SHP77 (cell line): Measurements from ENCODE around the gene PRKAR1A.
"Not testable (repeated sequence)": the region's sequence is repeated elsewhere in the genome, so short reads cannot be mapped to it uniquely, and the experiment has no call there.

Experiments
- DNase-seq, 2 experiments: peaks; one replicate each; lab custom pipeline; 2025; lab: John Stamatoyannopoulos, UW

The PRKAR1A gene

DNA sequence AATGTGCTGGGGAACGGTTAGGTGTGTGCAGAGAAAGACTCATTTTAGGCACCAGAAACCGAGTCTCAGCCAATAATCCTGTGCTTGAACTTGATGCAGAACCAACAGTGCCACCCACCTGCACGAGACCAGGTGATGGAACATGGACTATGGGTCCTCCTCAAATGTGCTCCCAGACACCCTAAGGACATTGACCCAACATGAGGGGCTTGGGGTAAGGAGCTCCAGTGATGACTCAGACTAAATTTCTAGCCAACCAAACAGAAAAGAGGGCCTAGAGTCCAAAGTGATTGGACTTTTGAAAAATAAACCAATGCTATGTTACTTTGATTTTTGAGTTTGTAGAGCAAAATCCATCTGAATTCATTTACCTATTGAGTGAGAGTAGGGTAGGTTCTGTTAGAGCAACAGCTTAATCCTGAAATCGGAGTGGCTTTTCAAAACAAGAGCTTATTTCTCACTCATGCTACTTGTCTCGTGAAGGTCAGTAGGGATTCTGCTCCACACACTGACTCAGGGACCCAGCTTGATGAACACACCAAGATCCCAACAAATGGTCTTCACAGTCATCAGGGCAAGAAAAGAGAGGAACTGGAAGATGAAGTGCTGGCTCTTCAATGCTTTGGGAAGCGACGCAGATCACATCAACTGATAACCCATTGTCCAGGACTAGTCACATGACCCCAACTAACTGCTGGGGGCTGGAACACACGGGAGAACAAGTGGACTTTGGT, 67.1 kb downstream of the PRKAR1A start:
- no peak for DNase-seq

DNA sequence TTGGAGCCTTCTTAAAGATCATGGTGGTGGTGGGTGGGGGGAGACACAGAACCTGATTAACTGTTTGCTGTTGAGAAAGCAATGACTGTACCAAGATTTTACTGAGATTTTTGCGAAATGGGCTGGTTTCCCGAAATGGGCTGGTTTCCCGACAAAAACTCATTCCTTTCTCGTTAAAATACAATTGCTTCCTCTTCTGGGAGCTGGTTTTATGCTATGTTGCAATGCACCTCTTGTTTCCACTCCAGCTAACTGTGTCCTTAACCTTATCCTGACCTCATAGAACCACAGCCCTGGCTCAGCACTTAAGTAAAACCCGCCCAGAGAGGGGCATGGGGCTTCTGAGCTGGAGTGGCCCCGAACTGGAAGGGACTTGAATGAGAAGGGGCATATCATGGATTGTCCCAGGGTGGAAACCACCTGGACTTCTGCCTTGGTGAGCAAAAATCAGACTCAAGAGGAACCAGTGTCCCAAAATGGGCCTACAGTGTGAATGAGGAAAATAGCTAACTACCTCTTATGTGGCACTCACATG, 68.1 kb downstream of the PRKAR1A start:
- DNase-seq = no peak

DNA sequence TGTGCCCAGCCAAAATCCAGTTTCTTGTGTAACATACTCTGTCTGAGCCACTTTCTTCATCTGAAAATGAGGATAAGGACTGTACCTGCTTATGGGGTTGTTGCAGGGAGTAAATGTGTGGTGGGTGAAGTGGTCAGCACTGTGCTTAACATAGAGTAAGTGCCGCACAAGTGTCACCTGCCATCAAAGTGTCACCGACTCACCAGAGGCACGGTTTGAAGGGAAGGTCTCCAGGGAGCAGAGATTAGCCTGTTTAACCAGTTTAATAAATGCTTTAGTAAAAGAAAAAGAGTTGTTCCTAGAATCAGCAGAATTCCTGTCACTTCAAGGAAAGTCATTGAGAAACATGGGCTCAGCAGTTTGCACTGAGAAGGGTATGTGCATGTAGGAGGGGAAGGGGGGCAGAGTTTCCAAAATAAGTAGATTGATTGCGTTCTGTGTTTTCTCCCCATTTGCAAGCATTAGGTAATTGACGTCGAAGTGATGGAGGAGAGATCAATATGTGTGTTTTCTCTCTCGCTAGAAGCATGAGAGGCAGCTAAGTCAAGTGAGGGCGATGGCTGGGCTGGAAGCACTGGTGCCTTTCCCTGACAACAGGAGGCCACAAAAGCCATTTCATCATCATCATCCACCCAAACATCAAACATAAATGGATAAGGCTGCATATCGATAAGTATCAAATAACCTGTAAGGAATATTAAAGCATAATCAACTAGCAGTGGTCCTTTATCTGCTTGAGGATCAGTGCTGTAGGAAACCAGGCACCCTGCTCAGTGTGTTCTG, 69.8 kb downstream of the PRKAR1A start:
- no peak for DNase-seq

DNA sequence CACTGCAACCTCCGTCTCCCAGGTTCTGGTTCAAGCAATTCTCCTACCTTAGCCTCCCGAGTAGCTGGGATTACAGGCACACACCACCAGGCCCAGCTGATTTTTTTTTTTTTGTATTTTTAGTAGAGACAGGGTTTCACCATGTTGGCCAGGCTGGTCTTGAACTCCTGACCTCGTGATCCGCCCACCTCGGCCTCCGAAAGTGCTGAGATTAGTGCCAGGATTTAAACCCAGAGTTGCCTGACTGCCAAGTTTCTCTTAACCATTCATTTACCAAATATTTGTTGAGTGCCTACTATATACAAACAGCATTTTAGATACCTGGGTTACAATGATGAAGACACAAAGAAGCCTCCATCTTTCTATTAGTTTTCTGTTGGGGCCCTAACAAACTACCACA, 70.6 kb downstream of the PRKAR1A start:
- DNase-seq = not testable (repeated sequence)

DNA sequence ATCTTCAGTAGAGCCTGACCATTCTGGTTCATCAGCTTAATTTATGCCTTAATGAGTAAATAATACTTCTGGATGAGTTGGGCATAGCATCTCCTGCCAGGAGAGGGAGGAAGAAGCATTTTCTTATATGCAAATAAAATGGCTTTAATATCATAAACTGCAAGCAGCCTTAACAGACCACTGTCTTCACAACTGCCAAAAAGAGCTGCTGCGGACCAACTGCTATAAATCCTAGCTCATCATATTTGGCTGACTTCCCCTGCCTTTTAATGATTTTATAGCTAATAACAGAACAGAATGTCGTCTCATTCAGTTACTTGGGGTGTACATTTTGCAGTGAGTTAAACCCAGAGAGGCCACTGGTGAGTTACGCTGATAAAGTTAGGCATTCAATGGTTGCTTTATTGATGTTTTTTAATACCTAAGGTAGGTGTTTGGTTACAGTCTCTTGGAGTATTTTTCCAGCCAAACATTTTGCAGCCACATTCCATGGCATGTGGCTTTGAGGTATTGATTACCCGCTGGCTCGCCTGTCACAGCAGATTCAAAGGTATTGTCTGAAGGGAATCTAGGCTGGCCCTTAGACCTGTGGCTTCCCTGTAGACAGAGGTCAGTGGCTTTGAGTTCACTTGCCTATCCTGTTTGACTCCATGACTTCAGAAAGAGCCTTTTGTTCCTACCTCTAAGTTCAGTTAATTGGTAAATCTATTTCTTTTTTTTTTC, 72.5 kb downstream of the PRKAR1A start:
- DNase-seq = no peak

DNA sequence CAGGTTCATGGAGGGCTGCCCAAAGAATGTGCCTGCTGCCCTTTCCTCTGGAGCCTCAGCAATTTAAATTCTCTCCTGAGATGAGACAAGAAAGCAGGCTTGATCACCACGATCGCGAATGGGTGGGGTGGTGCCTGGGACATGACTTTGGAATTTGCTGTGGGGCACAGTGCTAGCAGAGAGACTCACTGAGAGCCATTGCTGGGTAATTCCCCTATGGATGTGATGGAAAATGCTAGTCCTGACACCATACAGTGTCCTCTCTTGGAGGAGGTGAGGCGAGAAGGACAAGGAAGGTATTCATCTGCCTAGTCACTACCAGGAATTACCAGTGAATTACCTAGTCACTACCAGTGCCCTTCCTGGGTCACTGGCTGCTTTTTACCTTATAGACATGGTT, 73.4 kb downstream of the PRKAR1A start:
- no peak for DNase-seq

DNA sequence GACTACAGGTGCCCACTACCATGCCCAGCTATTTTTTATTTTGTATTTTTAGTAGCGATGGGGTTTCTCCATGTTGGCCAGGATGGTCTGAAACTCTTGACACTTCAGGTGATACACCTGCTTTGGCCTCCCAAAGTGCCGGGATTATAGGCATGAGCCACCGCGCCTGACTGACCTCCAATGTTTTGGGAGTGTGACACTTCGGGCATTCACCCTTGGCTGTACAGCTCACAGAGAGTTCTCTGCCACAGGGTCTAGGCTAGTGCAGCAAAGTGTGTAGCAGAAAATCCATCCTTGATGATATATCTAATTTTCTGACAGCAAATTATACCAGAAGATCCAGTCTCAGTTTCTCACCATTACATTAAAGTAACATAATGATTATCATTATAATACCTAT, 74.8 kb downstream of the PRKAR1A start:
- no peak for DNase-seq

DNA sequence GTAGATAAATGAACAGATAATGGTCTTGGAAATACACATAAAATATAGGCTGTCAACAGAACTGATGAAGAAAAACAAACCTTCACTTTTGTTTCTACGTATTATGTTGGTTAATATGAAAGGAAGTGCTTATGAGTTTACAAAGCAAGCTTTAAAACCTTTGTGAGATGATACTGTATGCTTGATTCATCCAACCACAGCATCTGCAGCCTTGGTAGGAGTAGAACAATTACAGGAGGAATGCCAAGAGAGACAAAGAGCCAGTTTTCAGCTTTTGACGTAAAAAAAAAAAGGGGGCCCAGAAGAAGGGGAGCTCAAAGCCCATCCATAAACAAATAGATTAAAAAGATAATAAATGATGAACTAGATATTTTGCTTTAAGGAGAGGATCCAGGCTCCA, 75.6 kb downstream of the PRKAR1A start:
- DNase-seq = no peak

DNA sequence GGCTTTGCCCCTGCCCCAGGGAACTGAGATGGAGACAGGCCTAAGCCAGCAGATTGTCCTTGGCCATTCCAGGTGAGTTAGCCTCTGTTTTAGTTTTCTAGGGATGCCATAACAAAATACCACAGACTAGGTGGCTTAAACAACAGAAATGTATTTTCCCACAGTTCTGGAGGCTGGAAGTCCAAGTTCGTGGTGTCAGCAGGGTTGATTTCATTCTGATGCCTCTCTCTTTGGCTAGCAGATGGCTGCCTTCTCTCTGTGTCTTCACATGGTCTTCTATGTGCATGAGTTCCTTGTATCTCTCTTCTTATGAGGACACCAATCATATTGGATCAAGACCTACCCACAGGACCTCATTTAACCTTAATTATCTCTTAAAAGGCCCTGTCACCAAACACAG, 76.1 kb downstream of the PRKAR1A start:
- no peak for DNase-seq

DNA sequence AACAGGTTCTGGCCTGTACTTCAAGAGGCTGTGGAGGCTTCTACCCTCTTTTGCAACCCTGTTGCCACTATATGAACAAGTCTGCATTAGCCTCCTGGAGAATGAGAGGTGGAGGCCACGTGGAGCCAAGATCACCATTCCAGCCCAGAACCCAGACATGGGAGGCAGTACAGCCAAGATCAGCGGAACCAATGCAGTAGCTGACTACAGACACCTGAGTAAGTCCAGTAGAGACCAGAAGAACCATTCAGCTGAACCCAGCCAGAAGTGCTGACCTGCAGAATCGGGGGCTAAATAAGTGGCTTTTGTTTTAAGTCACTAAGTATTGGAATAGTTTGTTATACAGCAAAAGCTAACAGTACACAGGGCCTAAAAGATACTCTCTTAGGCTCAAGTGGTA, 76.9 kb downstream of the PRKAR1A start:
- no peak for DNase-seq

DNA sequence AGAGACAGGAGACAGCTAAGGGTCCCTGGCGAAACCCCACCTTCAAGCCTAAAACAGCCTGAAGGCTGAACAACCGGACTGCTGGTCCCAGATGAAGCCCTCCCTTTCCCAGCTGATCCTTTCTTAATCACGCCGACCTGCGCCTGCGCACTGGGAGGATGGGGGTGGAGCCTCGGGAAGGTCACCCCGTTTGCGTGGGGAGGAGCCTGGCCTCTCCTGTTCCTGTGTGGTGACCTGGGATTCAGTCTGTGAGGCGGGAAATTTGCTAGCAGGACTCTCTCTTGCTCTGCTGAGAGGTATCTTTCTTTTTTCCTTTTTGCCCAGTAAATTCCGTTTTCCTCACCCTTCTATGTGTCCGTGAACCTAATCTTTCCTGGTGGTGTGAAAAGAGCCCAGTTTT, 79.4 kb downstream of the PRKAR1A start:
- peak; percentile 44 to 74 for DNase-seq

DNA sequence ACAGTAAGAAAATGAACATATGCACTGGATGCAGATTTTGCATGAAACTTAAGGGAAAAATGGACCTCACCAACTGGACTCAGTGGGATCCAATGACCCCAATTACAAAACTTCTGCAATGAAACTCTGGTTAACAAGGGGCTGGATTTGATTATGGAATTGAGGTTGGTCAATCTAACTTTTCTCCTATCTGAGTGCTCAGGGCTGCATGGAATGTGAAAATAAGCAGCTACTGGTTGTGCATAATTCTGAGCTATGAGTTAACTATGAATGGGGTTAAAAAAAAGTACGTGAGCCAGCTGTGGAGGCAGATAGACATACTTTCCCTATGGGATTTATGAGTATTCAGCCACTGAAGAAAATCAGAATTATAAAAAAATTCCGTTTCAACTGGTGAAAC, 79.8 kb downstream of the PRKAR1A start:
- no peak for DNase-seq

DNA sequence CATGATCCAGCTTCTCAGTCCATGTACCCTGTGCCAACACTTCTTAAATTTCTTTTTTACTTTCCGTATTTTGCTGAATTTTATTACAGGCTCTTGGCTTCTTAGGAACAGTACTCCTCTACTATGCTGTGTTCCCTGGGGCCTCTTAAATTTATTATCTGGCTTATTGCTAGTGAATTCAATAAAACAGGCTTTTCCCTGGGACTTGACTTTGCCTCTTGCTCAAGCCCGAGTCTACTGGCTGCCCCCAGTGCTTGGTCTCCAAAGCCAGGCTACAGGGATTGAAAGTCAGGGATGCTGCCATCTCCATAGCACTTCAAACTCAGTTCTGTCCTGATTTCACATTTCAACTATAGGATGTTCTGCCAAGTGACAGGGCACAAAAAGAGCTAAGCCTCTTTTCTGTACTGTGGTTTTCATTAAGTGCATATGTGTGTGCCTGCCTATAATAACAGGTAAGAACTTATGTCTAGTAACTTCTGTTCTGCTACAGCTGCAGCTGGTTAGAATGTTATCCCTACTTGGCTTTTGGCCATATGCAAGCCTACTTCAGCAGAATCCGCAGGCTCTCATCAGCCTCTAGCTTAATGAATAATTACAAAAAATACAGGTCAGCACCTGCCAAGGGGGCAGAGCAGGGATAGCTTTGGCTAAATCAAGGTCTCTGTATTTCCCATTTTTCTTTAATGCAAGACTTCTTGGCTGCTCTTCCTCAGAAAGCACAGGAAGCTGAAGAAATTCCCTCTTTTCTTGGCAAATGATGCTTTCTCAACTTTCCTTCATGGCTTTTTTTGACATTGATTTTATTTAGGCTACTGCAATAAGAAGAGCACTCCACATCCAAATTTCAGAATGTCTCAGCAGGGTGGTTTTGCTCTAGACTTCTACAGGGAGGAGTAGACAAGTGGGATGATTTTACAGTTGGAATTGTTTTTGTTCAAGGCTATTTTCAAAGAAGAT, 80.7 kb downstream of the PRKAR1A start:
- no peak for DNase-seq

DNA sequence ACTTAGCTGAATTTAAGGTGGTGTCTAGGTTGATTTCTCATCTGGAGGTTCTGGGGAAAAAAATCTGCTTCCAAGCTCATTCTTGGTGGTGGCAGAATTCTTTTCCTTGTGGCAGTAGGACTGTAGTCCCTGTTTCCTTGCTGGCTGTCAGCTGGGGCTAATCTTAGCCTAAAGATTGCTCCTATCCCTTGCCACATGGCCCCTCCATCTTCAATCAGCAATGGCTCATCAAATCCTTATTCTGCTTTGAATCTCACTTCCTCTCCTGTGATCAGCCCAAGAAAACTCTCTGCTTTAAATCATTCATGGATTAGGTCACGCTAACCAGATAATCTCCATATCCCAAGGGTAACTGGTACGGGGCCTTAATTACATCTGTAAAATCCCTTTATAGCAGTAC, 82.3 kb downstream of the PRKAR1A start:
- DNase-seq = no peak

DNA sequence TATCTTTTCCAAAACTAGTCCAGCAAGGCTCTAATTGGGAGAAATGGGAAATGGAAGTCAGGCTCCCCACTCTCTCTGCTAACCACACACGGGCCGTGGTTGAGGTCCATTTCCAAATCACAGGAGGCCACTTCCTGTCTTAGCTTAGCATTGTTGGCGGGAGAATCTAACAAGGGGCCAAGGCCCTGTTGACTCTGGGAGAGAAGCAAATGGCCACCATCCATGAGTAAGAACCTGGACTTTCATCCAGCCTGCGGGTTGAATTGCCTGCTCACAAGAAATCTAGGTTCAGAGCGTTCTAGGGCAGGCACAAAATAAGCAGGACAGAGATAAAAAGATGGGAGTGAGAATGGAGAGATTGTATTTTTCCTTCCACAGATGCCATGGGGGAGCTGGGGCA, 83.3 kb downstream of the PRKAR1A start:
- no peak for DNase-seq

DNA sequence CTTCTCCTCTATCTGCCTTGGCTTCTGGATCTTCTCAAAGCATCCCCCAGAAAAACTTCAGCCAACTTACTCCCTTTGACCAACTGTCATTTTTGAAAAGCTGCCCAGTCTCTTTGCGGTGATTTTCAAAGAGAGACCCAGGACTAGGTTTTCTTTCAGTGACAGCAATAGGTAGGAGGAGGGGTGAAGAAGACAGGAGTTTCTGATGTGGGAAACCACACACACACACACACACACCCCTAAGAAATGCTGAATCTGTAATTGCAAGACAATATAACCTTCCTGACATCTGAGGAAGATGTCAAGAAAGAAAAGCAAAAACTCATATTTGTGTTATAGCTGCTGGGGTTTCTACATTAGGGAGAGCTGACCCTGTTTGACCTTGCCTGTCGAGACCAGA, 83.8 kb downstream of the PRKAR1A start:
- DNase-seq = no peak

DNA sequence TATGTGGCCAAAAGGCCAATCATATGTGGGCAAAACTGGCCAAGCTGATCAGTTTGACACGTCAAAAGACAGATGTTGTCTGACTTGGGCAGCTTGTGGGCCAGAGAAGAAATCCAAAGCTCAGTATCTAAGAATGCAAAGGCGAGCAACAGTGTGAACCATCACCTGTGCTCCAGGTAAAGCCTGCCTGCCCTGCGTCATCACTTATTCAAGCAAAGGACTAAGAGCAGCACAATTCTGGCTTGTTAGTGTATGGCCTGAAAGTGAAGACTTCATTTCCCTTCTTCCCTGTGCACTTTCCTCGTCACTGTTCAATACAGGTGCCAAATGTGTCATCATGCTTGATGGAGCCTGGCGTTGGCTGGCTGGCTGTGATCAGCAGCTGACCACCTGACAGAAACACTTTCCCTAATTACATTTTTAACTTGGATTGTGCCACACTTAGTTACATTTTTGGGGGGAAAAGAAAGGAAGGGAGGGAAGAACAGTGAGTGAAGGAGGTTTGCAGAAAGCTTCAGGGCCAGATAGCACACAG, 84.2 kb downstream of the PRKAR1A start:
- no peak for DNase-seq

DNA sequence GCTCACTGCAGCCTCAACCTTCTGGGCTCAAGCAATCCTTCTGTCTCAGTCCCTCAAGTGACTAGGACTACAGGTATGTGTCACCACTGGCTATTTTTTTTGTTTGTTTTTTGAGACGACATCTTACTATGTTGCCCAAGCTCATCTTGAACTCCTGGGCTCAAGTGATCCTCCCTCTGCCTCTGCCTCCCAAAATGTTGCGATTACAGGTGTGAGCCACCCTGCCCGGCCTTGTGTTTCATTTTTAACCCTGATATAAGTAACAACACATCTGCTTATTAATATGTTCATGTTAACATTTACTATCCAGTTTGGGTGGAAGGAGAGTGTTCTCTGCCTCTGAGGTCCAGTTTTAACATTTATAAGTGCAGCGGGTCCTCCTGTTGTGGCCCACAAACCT, 85.8 kb downstream of the PRKAR1A start:
- no peak for DNase-seq

DNA sequence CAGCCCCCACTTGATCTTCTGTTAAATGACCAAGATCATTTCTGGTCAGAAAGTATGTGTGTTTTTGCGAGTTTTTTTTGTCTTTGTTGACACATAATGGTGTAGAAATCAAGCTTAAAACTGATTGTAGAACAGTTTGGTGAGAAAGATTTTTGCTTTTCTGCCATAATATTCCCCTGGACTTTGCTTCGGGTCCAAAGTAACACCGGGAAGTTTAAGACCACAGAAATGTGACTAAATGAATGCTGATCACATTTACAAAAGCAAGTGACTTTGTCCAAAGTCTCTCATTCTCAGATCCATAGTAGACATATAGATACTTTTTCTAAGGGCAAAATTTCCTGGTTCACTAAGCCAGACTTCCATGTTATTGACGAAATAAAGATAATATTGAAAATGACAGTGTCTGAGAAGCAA, 86.3 kb downstream of the PRKAR1A start:
- no peak for DNase-seq

DNA sequence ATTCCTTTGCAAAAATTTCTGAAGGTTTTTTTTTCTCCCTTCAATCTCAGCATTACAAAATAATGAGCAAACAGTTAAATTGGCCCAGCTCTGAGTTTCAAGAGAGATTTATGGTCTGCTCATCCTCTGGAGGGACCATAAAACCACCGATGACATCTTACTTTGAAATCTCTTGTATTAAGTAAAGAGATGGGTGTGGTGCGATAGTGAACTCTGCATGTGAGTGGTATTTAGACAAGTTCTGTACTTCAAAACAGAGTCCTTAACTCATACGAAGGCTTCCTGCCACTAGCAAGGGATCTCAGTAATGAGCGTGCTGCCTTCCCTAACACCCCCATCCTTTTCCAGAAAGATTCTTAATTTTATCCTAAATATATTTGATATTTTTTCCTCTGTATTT, 86.9 kb downstream of the PRKAR1A start:
- DNase-seq = no peak

DNA sequence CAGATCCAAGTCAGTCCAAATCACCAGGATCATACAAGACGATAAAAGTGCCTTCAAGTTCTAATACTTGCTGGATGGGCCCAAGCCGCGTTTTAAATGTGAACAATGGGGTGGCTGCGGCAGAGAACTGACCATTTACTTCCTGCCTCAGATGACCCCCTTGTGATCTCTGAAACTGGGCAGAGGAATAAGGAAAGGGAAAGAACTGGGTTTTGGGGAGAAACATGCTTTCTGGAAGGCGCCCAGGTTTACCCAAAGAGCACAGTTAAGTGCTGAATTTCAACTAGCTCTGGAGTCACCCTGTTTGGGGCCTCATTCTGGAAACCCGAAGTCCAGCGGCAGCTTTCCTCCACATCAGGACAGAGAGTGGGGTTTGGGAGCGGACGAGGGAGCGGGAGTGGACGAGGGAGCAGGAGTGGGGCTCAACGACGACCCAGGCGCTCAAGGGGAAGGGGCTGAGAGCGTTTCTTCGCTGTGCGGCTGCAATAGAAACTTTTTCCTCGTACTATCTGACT, 87.4 kb downstream of the PRKAR1A start:
- no peak for DNase-seq
